Neuronal stem cell (in vitro differentiated cells): Measurements from ENCODE around the gene SCYL2. TPM values are rescaled to one million over a fixed set of nuclear protein-coding genes. Genes with fewer than 3 reads are reported as not detected.

Experiments
- DNase-seq: peaks from one replicate; pipeline ENCODE4 v3.0.0-alpha.2; 2013; ENCODE audit warnings: low spot score
- H2AFZ ChIP-seq: one replicate; pipeline ENCODE4 v1.6.1; 2013; ENCODE audit warnings: mild to moderate bottlenecking, low read length, inconsistent platforms
- H2AK5ac ChIP-seq: 2 replicates; pipeline ENCODE4 v1.6.1; 2013; ENCODE audit warnings: low read depth, mild to moderate bottlenecking, inconsistent platforms, low read length, moderate library complexity, mixed read lengths
- H2BK120ac ChIP-seq: 2 replicates; pipeline ENCODE4 v1.6.1; 2013; ENCODE audit warnings: low read depth, mild to moderate bottlenecking, inconsistent platforms, low read length, moderate library complexity, mixed read lengths
- H2BK12ac ChIP-seq: one replicate; pipeline ENCODE4 v1.6.1; 2013; ENCODE audit warnings: low read length, inconsistent platforms
- H2BK15ac ChIP-seq: 2 replicates; pipeline ENCODE4 v1.6.1; 2013; ENCODE audit warnings: mild to moderate bottlenecking, low read length, inconsistent platforms, mixed read lengths
- H2BK5ac ChIP-seq: one replicate; pipeline ENCODE4 v1.6.1; 2013; ENCODE audit warnings: inconsistent platforms, mild to moderate bottlenecking, low read length, moderate library complexity
- H3K14ac ChIP-seq: one replicate; pipeline ENCODE4 v1.6.1; 2013; ENCODE audit warnings: low read length, inconsistent platforms
- H3K18ac ChIP-seq: 2 replicates; pipeline ENCODE4 v1.6.1; 2013; ENCODE audit warnings: low read length, inconsistent platforms
- H3K23ac ChIP-seq: 2 replicates; pipeline ENCODE4 v1.6.1; 2013; ENCODE audit warnings: low read depth, mild to moderate bottlenecking, mixed read lengths, low read length, inconsistent platforms; ENCODE audit not compliant: poor library complexity
- H3K27ac ChIP-seq: replicated peaks from 3 replicates; pipeline ENCODE4 v1.5.1; 2013; ENCODE audit warnings: low read length, inconsistent platforms
- H3K27me3 ChIP-seq, 3 experiments: 2 replicates each; pipeline ENCODE4 v1.6.1; 2013; ENCODE audit warnings: low read length in 3 of 3, mild to moderate bottlenecking in 2 of 3, inconsistent platforms in 1 of 3, low read depth in 1 of 3, mixed read lengths in 1 of 3, moderate library complexity in 1 of 3; ENCODE audit not compliant: control insufficient read depth in 3 of 3, insufficient read depth in 3 of 3
- H3K36me3 ChIP-seq, 2 donors: replicated peaks in 1 of 2; 2 replicates each; pipeline ENCODE4 v1.6.1; 2013; ENCODE audit warnings: low read length in 2 of 2; ENCODE audit not compliant: control insufficient read depth in 2 of 2, insufficient read depth in 2 of 2
- H3K4ac ChIP-seq: 2 replicates; pipeline ENCODE4 v1.6.1; 2013; ENCODE audit warnings: inconsistent platforms, mild to moderate bottlenecking, low read length, moderate library complexity
- H3K4me1 ChIP-seq, 2 donors: 1 replicate in 1 of 2; 2 replicates in 1 of 2; pipeline ENCODE4 v1.6.1; 2013; ENCODE audit warnings: low read length in 2 of 2, low read depth in 1 of 2; ENCODE audit not compliant: control insufficient read depth in 2 of 2, insufficient read depth in 1 of 2
- H3K4me2 ChIP-seq: one replicate; pipeline ENCODE4 v1.6.1; 2013; ENCODE audit warnings: mild to moderate bottlenecking, low read length, inconsistent platforms; ENCODE audit not compliant: insufficient read depth, poor library complexity, severe bottlenecking
- H3K4me3 ChIP-seq, 2 donors: 2 replicates each; pipeline ENCODE4 v1.5.1; 2013; ENCODE audit warnings: low read length in 2 of 2, mild to moderate bottlenecking in 2 of 2, inconsistent platforms in 1 of 2, moderate library complexity in 1 of 2
- H3K79me1 ChIP-seq: one replicate; pipeline ENCODE4 v1.6.1; 2013; ENCODE audit warnings: low read depth, mild to moderate bottlenecking, inconsistent platforms, low read length, moderate library complexity
- H3K9ac ChIP-seq: one replicate; pipeline ENCODE4 v1.6.1; 2013; ENCODE audit warnings: mild to moderate bottlenecking, low read depth, low read length, inconsistent platforms; ENCODE audit not compliant: poor library complexity
- H3K9me3 ChIP-seq, 2 donors: replicated peaks in 1 of 2; 2 replicates each; pipeline versions ENCODE3 to v1.6.1; 2013; ENCODE audit warnings: low read length in 2 of 2, mild to moderate bottlenecking in 2 of 2, inconsistent platforms in 1 of 2, low read depth in 1 of 2, mixed read lengths in 1 of 2, moderate library complexity in 1 of 2; ENCODE audit not compliant: control insufficient read depth in 2 of 2, insufficient read depth in 1 of 2
- H4K8ac ChIP-seq: one replicate; pipeline ENCODE4 v1.6.1; 2013; ENCODE audit warnings: low read depth, mild to moderate bottlenecking, inconsistent platforms, low read length, moderate library complexity
- H4K91ac ChIP-seq: one replicate; pipeline ENCODE4 v1.6.1; 2013; ENCODE audit warnings: low read length, low read depth, mild to moderate bottlenecking, inconsistent platforms; ENCODE audit not compliant: poor library complexity
- WGBS, 2 donors: extraction: QIAGEN DNeasy Blood & Tissue Kit; methylation state at CpG; one replicate each; pipeline ENCODE4 v1.1.7; 2013; ENCODE audit warnings: missing lambda C conversion rate in 2 of 2, mixed read lengths in 1 of 2; ENCODE audit not compliant: insufficient read length in 2 of 2, insufficient replicate concordance in 1 of 2; ENCODE audit errors: extremely low coverage in 2 of 2; 5-methylcytosine and 5-hydroxymethylcytosine counted together
- polyA plus RNA-seq, 2 experiments: library from polyadenylated mRNA; stranded (reverse); fragments of 200-250 nt; gene quantifications; one replicate each; pipeline ENCODE4 v1.2.3, GENCODE V29; 2013

SCYL2 gene, protein sequence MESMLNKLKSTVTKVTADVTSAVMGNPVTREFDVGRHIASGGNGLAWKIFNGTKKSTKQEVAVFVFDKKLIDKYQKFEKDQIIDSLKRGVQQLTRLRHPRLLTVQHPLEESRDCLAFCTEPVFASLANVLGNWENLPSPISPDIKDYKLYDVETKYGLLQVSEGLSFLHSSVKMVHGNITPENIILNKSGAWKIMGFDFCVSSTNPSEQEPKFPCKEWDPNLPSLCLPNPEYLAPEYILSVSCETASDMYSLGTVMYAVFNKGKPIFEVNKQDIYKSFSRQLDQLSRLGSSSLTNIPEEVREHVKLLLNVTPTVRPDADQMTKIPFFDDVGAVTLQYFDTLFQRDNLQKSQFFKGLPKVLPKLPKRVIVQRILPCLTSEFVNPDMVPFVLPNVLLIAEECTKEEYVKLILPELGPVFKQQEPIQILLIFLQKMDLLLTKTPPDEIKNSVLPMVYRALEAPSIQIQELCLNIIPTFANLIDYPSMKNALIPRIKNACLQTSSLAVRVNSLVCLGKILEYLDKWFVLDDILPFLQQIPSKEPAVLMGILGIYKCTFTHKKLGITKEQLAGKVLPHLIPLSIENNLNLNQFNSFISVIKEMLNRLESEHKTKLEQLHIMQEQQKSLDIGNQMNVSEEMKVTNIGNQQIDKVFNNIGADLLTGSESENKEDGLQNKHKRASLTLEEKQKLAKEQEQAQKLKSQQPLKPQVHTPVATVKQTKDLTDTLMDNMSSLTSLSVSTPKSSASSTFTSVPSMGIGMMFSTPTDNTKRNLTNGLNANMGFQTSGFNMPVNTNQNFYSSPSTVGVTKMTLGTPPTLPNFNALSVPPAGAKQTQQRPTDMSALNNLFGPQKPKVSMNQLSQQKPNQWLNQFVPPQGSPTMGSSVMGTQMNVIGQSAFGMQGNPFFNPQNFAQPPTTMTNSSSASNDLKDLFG
- polyA plus RNA-seq (2013, experiment 1 of 2), result 30.6 TPM
- polyA plus RNA-seq (2013, experiment 2 of 2), result 30.2 TPM

DNA sequence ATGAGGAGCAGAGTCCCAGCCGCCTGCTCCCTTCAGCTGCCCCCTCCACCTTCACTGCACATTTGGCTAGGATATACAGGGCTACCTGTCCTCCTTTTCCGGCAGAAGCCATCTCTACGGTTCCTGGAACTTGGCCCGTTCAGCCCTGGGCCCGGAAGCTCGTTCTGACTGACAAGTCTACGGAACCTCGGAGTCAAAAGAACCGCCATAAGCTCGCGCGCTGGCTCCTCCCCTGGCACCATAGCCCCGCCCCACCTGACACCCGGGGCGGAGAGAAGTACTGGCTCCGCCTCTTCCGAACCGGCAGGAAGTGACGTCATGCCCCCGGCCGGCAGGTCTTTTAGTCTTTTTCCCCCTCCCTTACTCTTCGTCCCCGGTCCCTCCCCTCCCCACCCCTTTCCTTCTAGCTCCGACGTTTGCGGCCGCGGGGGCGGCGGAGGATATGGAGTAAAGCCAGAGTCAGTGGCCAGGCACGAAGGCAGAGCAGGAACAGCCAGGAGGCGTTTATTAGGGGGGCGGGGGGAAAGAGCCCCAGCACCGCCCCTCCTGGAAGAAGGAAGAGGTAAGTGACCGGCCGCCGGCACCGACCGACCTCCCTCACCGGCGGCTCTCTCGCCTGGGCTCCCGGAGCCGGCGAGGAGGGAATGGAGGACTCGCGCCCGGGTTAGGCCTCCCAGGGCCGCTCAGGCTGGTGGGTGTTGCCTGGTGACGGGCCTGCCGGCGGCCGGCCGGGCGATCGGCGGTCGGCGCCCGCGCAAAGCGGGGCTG, at the start of gene SCYL2, which contains the start of gene DEPDC4:
Gene SCYL2 (plus strand): TSS at position 343 of the 768 bp plus-strand sequence. CDS start 15,794 bp downstream, outside the sequence.
Gene DEPDC4 (minus strand): TSS at position 245 of the 768 bp plus-strand sequence. CDS start 3 bp downstream, at position 242.
- Histone ChIP-seq H2AFZ (peak within 1 kb of the TSS; percentile 96), H4K91ac (no peak within 1 kb of the TSS), H4K8ac (no peak within 1 kb of the TSS), H3K4me1 (peaks cover 5 to 9% of the 10 kb centered on the region in 2 donors), H3K27ac (peak within 1 kb of the TSS; percentile 92), H3K14ac (peak within 1 kb of the TSS; percentile 94), H3K4me3 (peak within 1 kb of the TSS; percentile 76 to 99), H2AK5ac (no peak within 1 kb of the TSS), H3K23ac (peak within 1 kb of the TSS; percentile 85), H3K9me3 (no peaks in the 10 kb centered on the region), H2BK12ac (peak within 1 kb of the TSS; percentile 41), H3K4ac (peak within 1 kb of the TSS; percentile 76), H3K36me3 (peaks cover 0 to 19% of the 10 kb centered on the region in 2 donors), H3K27me3 (no peaks in the 10 kb centered on the region), H2BK120ac (no peak within 1 kb of the TSS), H3K4me2 (peak within 1 kb of the TSS; percentile 64), H2BK5ac (peak within 1 kb of the TSS; percentile 90), H3K9ac (peak within 1 kb of the TSS; percentile 96), H3K79me1 (peaks cover 2% of the 10 kb centered on the region), H2BK15ac (peak within 1 kb of the TSS; percentile 49), H3K18ac (peak within 1 kb of the TSS; percentile 99)
- DNase-seq, result peak; percentile 95
- WGBS, 2 donors, result no CpG with 5 or more reads among the region's 62 CpGs

DNA sequence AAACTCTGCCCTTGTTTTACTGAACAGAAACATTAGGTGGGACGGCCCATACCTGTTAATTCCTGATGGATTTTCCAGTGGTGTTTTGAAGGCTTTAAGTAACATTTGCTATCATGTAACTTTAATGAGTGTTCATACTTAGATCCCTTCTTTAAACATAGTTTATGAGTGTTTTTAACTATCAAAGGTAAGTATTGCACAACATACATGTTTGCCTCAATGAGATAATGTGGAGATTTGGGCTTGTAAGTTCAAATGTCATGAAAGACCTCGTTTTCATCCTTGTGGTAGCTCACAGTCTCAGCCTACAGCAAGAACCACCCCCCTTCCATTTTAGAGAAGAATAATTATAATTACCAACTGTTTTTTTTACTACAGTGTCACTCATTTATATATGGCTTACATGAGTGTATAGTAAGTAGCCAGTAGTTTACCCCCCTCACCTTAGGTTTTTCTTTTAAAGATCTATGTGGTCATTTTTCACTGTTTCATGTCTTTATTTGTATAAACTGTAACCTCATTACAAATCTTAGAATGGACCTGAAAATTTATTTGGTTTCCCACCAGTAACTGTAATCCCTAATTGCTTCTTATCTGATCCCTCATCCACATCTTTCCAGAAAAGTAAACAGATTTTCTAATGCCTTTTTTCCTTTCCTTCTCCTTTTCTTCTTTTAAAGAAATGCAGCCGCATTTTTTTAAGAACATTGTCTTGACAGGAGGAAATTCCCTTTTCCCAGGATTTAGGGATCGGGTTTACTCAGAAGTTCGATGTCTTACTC, 47.5 kb upstream of the SCYL2 start:
- no peak overlapping the region for H2BK12ac ChIP-seq
- H3K4me1 ChIP-seq, result no peaks in the 10 kb centered on the region
- H3K23ac ChIP-seq, result no peak overlapping the region
- H2AFZ ChIP-seq, result no peak overlapping the region
- no peak overlapping the region for H2BK15ac ChIP-seq
- no peak overlapping the region for H3K9ac ChIP-seq
- H2BK5ac ChIP-seq, result no peak overlapping the region
- no peaks in the 10 kb centered on the region for H3K9me3 ChIP-seq
- no peak overlapping the region for H2BK120ac ChIP-seq
- no peak for DNase-seq
- H3K27ac ChIP-seq, result no peak overlapping the region
- peaks cover 3 to 79% of the 10 kb centered on the region in 2 donors for H3K36me3 ChIP-seq
- no peak overlapping the region for H4K91ac ChIP-seq
- no peak overlapping the region for H3K4ac ChIP-seq
- no peaks in the 10 kb centered on the region for H3K79me1 ChIP-seq
- no CpG with 5 or more reads among the region's 5 CpGs for WGBS, 2 donors
- H2AK5ac ChIP-seq, result no peak overlapping the region
- no peak overlapping the region for H4K8ac ChIP-seq
- H3K4me2 ChIP-seq, result no peak overlapping the region
- no peak overlapping the region for H3K18ac ChIP-seq
- no peak overlapping the region for H3K4me3 ChIP-seq
- no peak overlapping the region for H3K14ac ChIP-seq
- no peaks in the 10 kb centered on the region for H3K27me3 ChIP-seq

DNA sequence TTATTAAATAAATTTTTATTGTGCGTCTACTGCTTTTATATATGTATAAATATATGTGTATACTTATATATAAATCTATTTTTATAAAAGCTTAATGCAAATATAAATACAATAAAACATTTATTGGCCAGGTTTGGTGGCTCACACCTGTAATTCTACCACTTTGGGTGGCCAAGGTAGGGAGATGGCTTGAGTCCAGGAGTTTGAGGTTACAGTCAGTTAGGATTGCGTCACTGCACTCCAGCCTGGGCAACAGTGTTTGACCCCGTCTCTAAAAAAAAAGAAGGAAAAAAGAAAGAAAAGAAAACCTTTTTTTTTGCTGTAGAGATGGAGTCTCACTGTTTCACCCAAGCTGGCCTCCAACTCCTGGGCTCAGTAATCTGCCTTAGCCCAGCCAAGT, 45.5 kb upstream of the SCYL2 start:
- Histone ChIP-seq H3K4ac (no peak overlapping the region), H3K14ac (no peak overlapping the region), H3K27me3 (no peaks in the 10 kb centered on the region), H3K9ac (no peak overlapping the region), H3K36me3 (peaks cover 7 to 73% of the 10 kb centered on the region in 2 donors), H3K4me2 (no peak overlapping the region), H2BK120ac (no peak overlapping the region), H3K79me1 (no peaks in the 10 kb centered on the region), H3K23ac (no peak overlapping the region), H2AFZ (no peak overlapping the region), H2BK5ac (no peak overlapping the region), H3K4me1 (no peaks in the 10 kb centered on the region), H2BK15ac (no peak overlapping the region), H4K91ac (no peak overlapping the region), H2AK5ac (no peak overlapping the region), H3K18ac (no peak overlapping the region), H2BK12ac (no peak overlapping the region), H4K8ac (no peak overlapping the region), H3K27ac (no peak overlapping the region), H3K4me3 (no peak overlapping the region), H3K9me3 (no peaks in the 10 kb centered on the region)
- DNase-seq, result no peak
- no CpG with 5 or more reads among the region's 3 CpGs for WGBS, 2 donors
